ENCODE data around the gene LRFN5.

The LRFN5 gene

DNA sequence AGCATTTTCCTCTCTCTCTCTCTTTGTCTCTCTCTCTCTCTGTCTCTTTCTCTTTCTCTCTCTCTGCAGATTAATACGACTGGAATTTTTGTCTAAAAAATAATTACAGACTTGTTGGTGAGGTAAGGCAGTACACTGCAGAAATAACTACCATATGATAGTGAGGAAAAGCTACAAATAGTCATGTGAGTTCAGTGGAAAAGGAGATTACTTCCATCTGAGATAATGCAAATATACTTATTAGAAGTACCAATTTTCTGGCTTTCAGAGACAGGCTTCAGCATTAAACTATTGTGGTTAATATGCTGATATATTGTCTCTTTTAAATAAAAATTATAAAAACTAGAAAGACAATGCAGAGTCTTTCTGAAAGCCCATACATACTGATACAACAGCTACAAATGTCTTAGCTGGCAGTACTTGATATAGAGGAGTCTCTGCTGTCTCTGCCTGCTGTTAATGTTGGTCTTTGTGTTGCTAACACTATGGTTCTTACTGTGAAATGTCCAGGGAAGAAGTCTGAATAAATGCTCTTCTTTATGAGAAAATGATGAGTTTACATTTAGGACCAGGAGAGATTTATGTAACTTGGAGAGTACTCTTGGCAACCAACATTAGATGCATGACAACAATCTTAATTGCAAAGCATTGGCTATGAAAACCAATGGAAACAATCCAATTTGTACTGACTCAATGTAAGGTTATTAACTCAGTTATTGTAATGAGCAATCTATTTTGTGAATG lies 167.0 kb downstream of the LRFN5 start:
- DNase-seq (ENCODE audit: low read depth) = no peak

DNA sequence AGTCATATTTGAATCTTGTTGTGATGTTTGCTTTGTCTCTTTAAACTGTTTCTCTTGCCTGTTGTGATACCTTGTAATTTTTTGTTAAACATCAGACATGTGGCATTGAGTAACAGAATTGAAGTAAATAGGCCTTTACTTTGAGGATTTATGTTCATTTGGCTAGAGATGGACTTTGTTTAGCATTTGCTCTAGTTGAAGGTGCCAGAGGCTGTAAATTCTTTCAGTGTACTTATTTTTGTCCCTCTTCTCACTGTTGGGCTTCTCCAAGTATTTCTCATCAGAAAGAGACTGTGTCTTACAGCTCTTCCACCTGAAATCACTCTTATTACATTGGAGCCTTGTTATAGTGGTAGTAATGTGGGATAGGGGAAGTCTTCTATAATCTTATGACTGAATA lies 175.8 kb downstream of the LRFN5 start:
- DNase-seq (ENCODE audit: low read depth) = no peak

DNA sequence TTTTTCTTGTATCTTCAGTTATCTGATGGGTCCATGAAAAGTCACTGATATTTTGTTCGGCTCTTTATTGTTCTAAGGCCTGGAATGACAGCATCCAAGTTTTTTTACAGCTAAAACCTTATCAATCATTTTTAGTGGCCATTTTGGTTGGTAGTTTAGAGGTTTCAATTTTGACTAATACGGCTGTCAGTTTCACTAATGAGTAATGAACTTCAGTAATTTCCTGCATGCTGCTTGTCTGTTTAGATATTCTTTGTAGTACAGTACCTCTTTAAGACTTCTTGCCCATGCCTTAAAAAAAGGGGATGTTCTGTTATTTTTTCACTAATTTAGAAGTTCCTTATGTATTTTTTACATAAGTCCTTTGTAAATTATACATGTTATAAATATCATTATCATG lies 176.7 kb downstream of the LRFN5 start:
- no peak for DNase-seq (ENCODE audit: low read depth)

DNA sequence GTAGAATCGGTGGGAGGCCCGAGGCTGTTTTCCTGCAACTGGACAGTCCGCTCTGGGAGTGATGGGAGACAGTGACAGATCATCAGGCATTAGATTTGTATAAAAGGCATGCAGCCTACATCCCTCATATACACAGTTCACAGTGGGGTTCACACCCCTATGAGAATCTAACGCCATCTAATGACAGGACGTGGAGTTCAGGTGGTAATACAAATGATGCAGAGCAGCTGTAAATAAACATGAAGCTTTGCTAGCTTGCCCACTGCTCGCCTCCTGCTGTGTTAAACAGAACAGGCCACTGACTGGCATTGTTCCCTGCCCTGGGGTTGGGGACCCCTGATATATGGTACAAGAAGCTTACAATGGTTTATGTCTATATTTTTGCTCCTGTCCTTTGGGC lies 179.0 kb downstream of the LRFN5 start:
- DNase-seq (ENCODE audit: low read depth) = no peak

DNA sequence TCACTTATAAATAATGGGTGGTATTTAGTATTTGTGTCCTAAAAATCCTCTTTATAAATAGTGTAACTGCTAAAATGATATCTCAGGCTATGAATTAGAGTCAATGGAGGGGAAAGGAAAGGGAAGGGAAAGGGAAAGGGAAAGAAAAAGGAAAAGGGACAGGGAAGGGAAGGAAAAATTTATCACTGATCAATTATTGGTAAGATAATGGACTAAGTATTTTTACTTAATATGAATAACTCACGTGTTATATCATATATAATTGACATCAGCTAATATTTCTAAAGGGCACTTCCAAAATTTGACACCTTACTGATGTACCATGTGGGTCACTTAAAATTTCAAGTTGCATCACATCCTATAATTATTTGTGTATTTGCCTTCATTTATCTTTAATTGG lies 193.1 kb downstream of the LRFN5 start:
- no peak for DNase-seq (ENCODE audit: low read depth)

DNA sequence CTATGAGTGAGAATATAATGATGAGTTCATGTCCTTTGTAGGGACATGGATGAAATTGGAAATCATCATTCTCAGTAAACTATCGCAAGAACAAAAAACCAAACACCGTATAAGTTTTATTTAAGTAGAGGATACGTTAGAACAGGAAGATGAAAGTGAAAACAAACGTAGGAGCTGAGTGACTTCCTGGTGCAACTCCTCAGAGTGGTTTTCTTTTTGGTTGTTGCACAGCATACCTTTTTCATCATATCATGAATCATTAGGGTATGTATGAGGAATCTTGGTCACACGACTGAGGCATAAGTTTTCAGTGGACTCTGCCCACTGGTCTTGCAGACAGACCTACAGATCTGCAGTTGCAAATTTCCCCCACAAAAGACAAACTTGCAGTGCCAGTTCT lies 199.0 kb downstream of the LRFN5 start:
- DNase-seq (ENCODE audit: low read depth) = no peak

DNA sequence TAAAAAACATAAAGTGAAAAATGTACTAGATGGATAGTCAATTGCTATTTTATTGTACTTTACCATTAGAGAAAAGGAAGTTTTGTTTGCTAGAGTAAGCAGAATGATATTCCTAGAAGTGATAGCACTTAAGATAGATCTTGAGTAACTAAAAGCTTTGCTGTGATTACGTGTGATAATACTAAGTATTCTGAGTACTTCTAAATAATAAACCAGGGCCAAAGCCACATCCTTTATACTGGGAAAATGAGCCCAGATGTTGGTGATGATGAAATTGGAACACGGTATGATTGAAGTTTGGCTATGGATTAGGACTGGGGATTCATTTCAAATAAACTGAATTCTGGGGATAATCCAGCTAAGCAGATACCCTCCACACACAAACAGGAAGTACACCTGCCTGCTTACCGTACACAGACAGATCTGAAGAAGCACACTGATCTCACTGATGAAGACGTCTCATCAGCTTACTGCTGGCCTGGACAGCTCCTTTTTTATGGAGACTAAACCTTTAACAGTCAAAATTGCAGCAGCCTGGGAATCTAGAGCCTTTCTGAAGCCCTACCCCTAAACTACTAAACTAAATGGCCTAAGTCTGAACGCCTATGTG lies 199.8 kb downstream of the LRFN5 start:
- DNase-seq (ENCODE audit: low read depth) = no peak

DNA sequence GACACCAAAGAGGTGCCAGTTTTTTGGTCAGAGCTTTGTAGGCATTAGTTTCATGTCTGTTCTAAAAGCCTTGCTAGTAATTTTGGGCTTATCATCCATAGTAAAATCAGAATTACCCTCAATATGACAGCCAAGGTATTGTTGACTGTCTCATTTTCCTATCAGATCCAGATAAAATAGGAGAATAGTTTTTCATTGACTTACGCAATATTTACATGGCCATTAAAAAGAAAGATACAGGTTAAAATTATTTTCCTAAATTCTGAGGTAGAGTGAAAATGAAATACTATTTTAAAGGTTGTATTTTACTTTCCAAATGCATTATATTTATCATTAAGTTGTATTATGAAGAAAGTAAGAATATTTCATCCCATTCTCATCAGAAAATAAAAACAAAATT lies 203.7 kb downstream of the LRFN5 start:
- DNase-seq (ENCODE audit: low read depth) = no peak

DNA sequence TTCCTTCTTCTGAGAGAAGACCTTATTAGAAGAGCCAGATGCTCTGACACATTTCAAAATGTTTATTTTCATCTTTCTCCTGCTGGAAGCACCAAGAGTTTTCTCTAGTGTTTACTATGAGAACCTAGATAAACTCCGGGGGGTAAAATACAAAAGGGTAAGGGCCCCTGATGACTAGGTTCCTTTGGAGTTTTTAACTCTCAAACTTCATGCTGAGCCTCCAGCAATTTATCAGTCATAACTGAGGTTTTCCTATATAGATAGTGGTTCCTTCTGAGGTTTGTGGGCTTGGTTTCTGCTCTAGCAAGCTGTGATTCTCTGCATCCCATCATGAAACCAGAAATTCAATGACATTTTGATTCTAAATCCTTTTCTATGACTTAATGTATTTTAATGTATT lies 210.9 kb downstream of the LRFN5 start:
- no peak for DNase-seq (ENCODE audit: low read depth)

DNA sequence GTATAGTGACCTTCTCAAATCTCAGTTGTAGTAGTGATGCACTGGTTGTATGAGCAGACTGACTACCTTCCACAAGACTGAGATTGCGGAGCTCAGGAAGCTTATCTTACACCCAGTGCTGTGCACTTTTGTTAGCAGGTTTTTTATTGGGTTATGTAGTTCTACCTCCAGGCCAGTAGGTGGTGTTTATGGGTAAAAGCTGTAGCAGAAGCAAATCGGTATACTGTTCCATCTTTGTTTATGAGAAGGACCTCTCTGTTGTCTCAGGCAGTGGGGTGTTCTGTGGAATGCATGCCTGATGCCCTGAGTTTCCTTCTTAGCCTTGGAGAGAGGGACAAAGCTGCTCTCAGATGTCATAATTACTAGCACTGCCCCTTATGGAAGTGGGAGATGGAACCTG lies 217.8 kb downstream of the LRFN5 start:
- no peak for DNase-seq (ENCODE audit: low read depth)

DNA sequence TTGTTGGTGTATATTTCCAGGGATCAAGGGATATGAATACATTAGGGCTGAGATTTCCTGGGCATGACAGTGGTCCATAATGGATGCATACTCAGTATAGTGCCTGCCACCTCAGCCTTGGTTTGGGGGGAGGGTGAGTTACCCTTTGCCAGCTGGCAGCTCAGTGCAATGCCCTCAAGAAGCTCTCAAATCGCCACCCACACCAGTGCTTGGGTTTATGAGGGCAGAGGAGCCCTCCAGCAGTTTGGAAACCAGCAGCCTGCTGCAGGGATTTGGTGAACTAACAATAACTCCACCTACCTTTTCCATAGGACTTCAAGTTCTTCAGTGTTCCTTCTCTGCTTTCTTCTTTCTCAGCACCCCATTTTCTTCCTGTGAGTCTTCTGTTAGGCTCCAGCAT lies 218.9 kb downstream of the LRFN5 start:
- DNase-seq (ENCODE audit: low read depth) = no peak

DNA sequence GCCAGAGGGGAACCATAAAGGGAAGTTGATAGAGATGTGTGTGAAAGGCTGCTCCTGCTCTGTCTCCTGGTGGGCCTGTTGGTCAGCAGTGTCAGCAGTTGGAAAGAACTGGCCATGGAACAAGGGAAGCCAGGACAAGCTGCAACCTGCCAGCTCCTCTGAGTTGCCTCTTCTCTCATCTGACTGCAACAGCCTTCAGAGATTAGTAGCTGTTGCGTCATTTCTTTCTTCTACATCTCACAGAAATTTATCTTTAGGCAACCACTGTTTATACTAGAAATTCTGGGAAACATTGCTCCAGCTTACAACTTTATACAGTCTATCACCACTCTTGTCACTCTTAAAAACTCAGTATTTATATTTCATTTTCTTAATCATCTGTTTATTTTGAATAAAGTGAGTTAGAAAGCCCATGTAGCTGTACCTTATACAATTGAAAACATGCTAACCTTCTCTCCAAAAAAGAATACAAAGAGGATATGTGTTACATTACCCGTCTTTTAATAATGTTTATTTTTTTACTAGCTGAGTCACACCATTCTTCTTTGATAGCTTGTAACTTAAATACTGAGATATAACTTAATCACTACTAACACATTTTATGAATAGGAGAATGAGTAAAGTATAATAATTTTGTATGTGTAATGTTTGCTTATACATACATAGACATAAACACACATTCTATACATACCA lies 224.2 kb downstream of the LRFN5 start:
- DNase-seq (ENCODE audit: low read depth) = no peak

DNA sequence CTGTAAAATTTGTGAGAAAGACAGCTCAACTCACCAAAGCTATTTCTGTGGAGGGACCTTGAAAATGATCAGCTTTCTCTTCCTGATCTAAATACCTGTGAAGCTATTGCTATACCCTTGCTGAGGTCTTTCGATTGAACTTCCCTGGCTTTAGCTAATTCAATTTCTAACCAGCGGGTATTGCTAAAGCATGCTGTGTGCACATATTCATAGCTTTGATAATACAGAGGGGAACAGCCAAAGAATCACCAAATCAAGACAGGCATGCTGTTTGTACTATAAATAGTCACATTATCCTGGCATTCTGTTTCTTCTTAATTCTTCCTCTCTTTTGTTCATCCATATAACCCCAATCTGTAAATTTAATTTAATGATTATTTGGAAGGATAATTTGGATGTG lies 233.0 kb downstream of the LRFN5 start:
- no peak for DNase-seq (ENCODE audit: low read depth)

DNA sequence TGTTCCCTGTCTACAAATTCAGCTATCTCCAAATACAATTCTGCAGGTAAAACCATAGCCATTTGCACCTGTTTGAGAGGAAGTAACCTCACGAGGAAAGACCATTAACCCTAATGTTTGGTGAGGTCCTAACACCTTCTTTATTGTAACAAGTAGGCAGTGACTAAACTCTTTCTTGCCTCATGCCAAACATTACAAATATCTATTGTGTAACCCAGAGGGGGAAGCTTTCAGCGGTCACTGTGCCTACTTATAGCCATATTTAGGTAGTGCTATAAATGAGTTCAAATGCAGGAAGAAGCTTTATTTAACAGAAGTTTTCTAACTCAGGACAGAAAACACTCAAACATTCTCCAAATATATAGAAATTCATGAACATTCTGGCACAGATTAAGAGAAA lies 252.7 kb downstream of the LRFN5 start:
- no peak for DNase-seq (ENCODE audit: low read depth)

DNA sequence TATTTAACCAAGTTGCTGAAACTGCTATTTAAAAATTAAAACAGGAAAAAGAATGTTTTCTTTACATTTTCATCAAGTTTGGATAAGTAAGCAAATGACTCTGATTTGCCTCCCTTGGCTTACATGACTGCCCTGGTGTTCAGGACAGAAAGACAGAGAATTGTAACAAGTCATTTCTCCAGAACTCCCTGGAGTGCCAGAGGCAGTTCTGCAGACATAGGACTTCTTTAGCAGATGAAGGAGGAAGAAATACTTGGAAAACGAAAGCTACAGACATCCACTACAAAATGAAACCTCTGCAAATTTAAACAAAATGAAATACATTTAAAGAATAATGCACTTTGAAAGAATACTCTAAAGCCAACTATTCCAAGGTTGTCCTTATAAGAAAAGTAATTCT lies 253.9 kb downstream of the LRFN5 start:
- DNase-seq (ENCODE audit: low read depth) = no peak

DNA sequence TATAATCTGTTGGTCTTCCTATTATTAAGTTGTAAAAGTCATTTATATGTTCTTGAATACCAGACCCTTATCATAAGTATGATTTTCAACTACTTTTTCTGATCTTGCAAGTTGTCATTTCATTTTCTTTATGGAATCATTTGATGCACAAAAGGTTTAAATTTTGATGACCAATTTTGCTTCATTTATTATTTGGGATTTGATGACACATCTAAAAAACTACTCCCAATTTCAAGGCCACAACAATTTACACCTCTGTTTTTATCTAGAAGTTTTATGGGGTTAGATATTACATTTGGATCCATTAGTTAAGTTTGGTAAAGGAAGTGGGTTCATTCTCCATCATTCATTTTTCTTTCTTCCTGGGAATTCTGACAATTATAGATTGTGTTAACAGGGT lies 259.2 kb downstream of the LRFN5 start:
- DNase-seq (ENCODE audit: low read depth) = no peak

DNA sequence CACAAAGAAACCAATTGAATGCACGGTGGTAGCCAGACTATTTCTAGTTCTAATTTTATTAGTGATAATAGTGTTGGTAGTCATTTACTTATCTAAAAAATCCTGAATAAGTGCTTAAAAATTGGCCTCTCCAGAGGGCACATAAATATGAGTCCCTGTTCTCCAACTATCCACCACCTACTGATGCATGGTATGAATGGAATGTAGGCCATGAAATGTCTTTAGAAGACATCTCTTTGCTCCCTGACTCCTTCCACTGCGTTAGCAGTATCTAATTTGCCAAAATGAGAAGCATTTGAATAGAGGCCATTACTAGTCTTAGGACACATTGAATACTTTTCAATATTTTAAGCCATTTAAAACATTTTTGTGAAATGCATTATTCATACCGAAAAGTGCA lies 261.7 kb downstream of the LRFN5 start:
- no peak for DNase-seq (ENCODE audit: low read depth)

DNA sequence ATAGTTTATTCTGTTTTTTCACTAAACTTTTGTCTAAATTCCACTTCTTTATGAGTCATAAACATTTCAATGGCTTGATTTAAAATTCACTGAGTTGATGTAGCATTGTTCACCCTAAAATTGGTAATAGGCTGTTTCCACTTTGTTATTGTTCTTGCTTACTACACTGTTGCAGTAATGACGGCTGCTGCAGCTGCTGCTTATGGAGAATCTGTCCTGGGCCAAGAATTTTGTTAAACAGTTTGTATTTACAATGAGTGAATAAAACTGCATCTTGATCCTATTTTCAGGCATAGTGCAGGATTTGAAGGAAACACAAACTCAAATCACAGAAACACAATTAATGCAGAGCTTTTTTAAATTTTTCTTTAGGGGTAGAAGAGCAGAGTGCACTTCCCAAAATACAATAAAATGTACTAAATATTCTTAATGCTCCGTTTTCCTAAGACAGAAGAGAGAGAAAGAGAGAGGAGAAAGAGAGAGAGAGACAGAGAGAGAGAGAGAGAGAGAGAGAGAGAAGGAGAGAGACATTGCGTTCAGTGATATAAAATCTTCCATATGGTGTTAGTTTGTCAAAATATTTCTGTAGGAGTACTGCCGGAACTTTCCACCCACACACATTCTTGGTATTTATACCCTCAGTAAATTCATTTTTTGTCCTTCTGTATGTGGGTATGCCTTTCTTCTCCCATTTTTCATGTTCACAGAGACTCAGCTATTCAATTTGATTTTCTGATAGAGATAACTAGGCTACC lies 266.4 kb downstream of the LRFN5 start:
- no peak for DNase-seq (ENCODE audit: low read depth)

DNA sequence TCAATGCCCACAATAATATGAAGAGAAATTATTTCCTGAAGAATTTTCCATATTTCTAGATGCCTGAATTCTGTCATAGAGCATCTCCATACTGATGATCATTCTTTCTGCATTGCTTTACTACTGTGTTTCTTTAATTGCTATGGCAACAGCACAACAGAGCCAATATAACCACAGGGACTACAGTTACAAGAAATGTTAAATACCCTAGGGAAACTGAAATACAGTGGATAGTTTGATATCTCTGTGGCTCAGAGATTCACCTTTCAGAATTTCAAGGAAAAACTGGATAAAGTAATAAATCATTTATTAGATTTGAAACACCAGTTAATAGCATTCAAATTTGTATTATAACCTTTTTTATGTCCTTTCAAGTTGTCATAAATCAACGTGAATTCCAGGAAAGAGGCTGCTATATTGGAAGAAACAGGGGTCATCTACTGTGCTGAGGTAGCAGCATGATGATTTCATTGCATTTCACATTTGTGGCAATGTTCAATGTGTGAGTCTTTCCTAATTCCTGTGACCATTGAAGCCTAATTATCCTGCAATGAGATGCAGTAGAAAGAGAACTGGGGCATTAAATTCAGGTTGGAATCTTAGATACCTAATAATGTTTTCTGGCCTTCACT lies 267.1 kb downstream of the LRFN5 start:
- DNase-seq (ENCODE audit: low read depth) = no peak

DNA sequence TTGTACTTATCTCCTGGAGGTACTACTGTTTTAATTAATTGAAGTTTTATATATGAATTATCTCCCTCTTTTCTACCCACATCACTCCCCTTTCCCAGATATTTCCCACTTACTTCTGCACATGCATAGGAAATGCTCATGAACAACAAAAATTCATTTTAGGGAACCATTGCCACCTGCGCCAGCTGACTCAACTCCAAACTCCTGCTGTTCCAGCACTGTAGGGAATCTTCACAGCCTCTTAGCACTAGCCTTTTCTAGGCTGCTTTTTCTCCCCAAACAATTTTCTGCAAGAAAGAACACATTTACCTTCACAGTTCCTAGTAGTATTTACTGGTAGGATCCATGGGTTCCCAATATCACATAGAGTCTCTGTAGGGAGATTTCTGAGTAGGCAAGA lies 268.4 kb downstream of the LRFN5 start:
- no peak for DNase-seq (ENCODE audit: low read depth)

DNA sequence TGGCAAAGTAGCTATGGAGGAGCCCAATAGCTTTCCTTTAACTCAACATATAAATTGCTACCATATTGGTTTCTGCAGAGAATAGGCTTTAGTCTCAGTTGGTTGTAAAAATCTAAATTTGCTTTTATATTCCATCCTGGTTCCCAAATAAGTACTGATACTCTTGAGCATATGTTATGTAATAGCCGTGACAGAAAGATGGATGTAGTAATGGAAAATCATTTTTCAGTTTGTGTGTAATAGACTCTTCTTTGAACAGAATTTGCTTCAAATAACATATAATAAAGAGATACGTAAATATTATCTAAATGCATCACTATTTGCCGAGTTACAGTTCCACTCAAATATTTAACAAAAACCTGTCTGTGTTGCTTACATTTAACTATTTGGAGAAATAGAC lies 271.6 kb downstream of the LRFN5 start:
- no peak for DNase-seq (ENCODE audit: low read depth)

DNA sequence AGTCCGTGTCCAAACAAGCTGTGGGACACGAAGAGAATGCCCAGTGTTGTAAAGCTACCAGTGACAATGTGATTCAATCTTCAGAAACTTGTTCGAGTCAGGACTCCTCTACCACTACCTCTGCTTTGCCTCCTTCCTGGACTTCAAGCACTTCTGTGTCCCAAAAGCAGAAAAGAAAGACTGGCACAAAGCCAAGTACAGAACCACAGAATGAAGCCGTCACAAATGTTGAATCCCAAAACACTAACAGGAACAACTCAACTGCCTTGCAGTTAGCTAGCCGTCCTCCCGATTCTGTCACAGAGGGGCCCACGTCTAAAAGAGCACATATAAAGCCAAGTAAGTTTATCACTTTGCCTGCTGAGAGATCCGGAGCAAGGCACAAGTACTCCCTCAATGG lies 284.9 kb downstream of the LRFN5 start:
- DNase-seq (ENCODE audit: low read depth) = no peak

Data from activated T-cell treated with anti-CD3 and anti-CD28 coated beads for 24 hours (primary cell).